Activated B cell treated with CpG ODN at 0.5 μM for 24 hours (primary cell): Measurements from ENCODE around the gene FZD8. TPM values are rescaled to one million over a fixed set of nuclear protein-coding genes. Genes with fewer than 3 reads are reported as not detected.

ENCODE experiments used
- ATAC-seq: fragments of 200-7000 bp; cut with Tn5 transposase; one replicate; pipeline ENCODE4 v1.10.0; 2021; ENCODE audit warnings: low read depth, mild to moderate bottlenecking, moderate library complexity
- CTCF ChIA-PET: fragments of 350-600 bp; sonication (Branson Sonifier 250); formaldehyde crosslinking; loops from one replicate; lab custom pipeline; 2021; ENCODE audit warnings: antibody characterized with exemption; lab: Charles Lee
- POLR2A ChIA-PET: fragments of 350-600 bp; sonication (Branson Sonifier 250); formaldehyde crosslinking; loops from one replicate; lab custom pipeline; 2021; ENCODE audit warnings: antibody characterized with exemption; lab: Charles Lee
- DNase-seq: peaks from one replicate; pipeline ENCODE4 v3.0.0; 2022
- H3K27ac Mint-ChIP-seq: one replicate; pipeline ENCODE4 v1.8.0; 2020; ENCODE audit warnings: mixed read lengths
- H3K27me3 Mint-ChIP-seq: one replicate; pipeline ENCODE4 v1.8.0; 2021; ENCODE audit warnings: mixed read lengths
- H3K36me3 Mint-ChIP-seq: one replicate; pipeline ENCODE4 v1.8.0; 2021; ENCODE audit warnings: low read depth, mixed read lengths
- H3K4me1 Mint-ChIP-seq: one replicate; pipeline ENCODE4 v1.8.0; 2021; ENCODE audit warnings: mixed read lengths
- H3K4me3 Mint-ChIP-seq: one replicate; pipeline ENCODE4 v1.8.0; 2020; ENCODE audit warnings: mild to moderate bottlenecking, mixed read lengths
- H3K9me3 Mint-ChIP-seq: one replicate; pipeline ENCODE4 v1.8.0; 2020; ENCODE audit warnings: mixed read lengths
- CTCF ChIP-seq: fragments of 200-600 bp; IDR thresholded peaks from one replicate; pipeline ENCODE4 v1.8.0; 2022; ENCODE audit warnings: antibody characterized with exemption, mild to moderate bottlenecking
- intact Hi-C: fragments of 100-400 bp; cut with micrococcal nuclease; formaldehyde crosslinking; loops from one replicate; pipeline ENCODE4 v1.15.1; 2024
- total RNA-seq: library from RNA; stranded (reverse); gene quantifications from 2 replicates; pipeline ENCODE4 v1.2.3, GENCODE V29; 2022

The FZD8 gene
- total RNA-seq, 1 donor from 2014 or later, result 0.22 TPM

GRCh38 chr10:35588836-35589235 is 53.3 kb downstream of the FZD8 start:
- ChIA-PET CTCF (no interaction called here), POLR2A (no interaction called here)
- ATAC-seq, result no peak
- H3K27me3 Mint-ChIP-seq, result peaks cover 15% of the 10 kb centered on the region
- no peaks in the 10 kb centered on the region for H3K4me1 Mint-ChIP-seq
- no peak for DNase-seq
- TF ChIP-seq CTCF, result no peak
- H3K36me3 Mint-ChIP-seq, result peaks cover 2% of the 10 kb centered on the region
- no peak overlapping the region for H3K4me3 Mint-ChIP-seq
- intact Hi-C loops, result no loop called here
- H3K27ac Mint-ChIP-seq, result no peak overlapping the region
- peaks cover 16% of the 10 kb centered on the region for H3K9me3 Mint-ChIP-seq

Other genes with a start within 250 kb of the FZD8 start
- not detected in 2 replicates for gene GJD4, start 37.0 kb downstream of the FZD8 start, total RNA-seq